GM23248 (cell line): ENCODE measurements around the gene GJB4. TPM values are rescaled to one million over a fixed set of nuclear protein-coding genes. Genes with fewer than 3 reads are reported as not detected.

Experiments
- DNase-seq: peaks from one replicate; pipeline ENCODE4 v3.0.0-alpha.2; 2015
- H2AFZ ChIP-seq: fragments of 200-600 bp; sonication (generic); 2 replicates; pipeline ENCODE4 v1.6.1; 2016; ENCODE audit warnings: antibody characterized with exemption
- H3F3A ChIP-seq: fragments of 200-600 bp; sonication (generic); 2 replicates; pipeline ENCODE4 v1.6.1; 2016; ENCODE audit warnings: mild to moderate bottlenecking, antibody characterized with exemption, mixed run types; ENCODE audit not compliant: insufficient read depth
- H3K27ac ChIP-seq: fragments of 200-600 bp; sonication (generic); 2 replicates; pipeline ENCODE4 v1.5.1; 2016; ENCODE audit warnings: mild to moderate bottlenecking
- H3K27me3 ChIP-seq: fragments of 200-600 bp; sonication (generic); replicated peaks from 2 replicates; pipeline ENCODE4 v1.6.1; 2016; ENCODE audit warnings: mild to moderate bottlenecking; ENCODE audit not compliant: insufficient read depth
- H3K36me3 ChIP-seq: fragments of 200-600 bp; sonication (generic); 2 replicates; pipeline ENCODE4 v1.6.1; 2016; ENCODE audit warnings: low read depth, mild to moderate bottlenecking
- H3K4me1 ChIP-seq: fragments of 200-600 bp; sonication (generic); 2 replicates; pipeline ENCODE4 v1.6.1; 2016; ENCODE audit warnings: mild to moderate bottlenecking; ENCODE audit not compliant: insufficient read depth
- H3K4me2 ChIP-seq: fragments of 200-600 bp; sonication (generic); one replicate; pipeline ENCODE4 v1.6.1; 2016; ENCODE audit warnings: mild to moderate bottlenecking; ENCODE audit not compliant: unreplicated experiment
- H3K4me3 ChIP-seq: fragments of 200-600 bp; sonication (generic); 2 replicates; pipeline ENCODE4 v1.5.1; 2016; ENCODE audit warnings: mild to moderate bottlenecking
- H3K79me2 ChIP-seq: fragments of 200-600 bp; sonication (generic); 2 replicates; pipeline ENCODE4 v1.6.1; 2016; ENCODE audit warnings: mild to moderate bottlenecking; ENCODE audit not compliant: insufficient read depth
- H3K9ac ChIP-seq: fragments of 200-600 bp; sonication (generic); 2 replicates; pipeline ENCODE4 v1.6.1; 2016; ENCODE audit warnings: mild to moderate bottlenecking
- H3K9me2 ChIP-seq: fragments of 200-600 bp; sonication (generic); 2 replicates; pipeline ENCODE4 v1.6.1; 2016; ENCODE audit warnings: mixed run types, mild to moderate bottlenecking, moderate library complexity; ENCODE audit not compliant: insufficient read depth
- H3K9me3 ChIP-seq: fragments of 200-600 bp; sonication (generic); one replicate; pipeline ENCODE4 v1.6.1; 2017; ENCODE audit warnings: low read depth
- H4K20me1 ChIP-seq: fragments of 200-600 bp; sonication (generic); 2 replicates; pipeline ENCODE4 v1.6.0; 2016; ENCODE audit not compliant: insufficient read depth
- EZH2 ChIP-seq: fragments of 200-600 bp; sonication (generic); IDR thresholded peaks from 2 replicates; pipeline ENCODE4 v1.6.1; 2018; ENCODE audit warnings: antibody characterized with exemption, mild to moderate bottlenecking; ENCODE audit not compliant: insufficient read depth, poor library complexity, severe bottlenecking
- EZH2phosphoT487 ChIP-seq: fragments of 200-600 bp; sonication (generic); IDR thresholded peaks from 2 replicates; pipeline ENCODE4 v1.6.1; 2018; ENCODE audit warnings: antibody characterized with exemption, moderate library complexity, mild to moderate bottlenecking, low read depth; ENCODE audit not compliant: insufficient read depth
- WGBS, 2 experiments: methylation state at CpG; one replicate each; pipeline ENCODE4 v1.1.6; 2015 to 2017; ENCODE audit warnings: low lambda C conversion rate in 2 of 2, low coverage in 1 of 2; ENCODE audit errors: missing lambda C conversion rate in 2 of 2; 5-methylcytosine and 5-hydroxymethylcytosine counted together
- in situ Hi-C: fragments of 300-500 bp; cut with MboI; formaldehyde crosslinking; loops from 2 replicates; pipeline ENCODE4 v1.15.0; 2020
- polyA plus RNA-seq: library from polyadenylated mRNA; unstranded; fragments of >200 nt; fragmentation: Nextera tagmentation; extraction: Ambion mirVana; gene quantifications from 2 replicates; pipeline ENCODE4 v1.2.1, GENCODE V29; 2016
- total RNA-seq: library from RNA; depleted of rRNA; stranded (reverse); fragments of >200 nt; shearing (Covaris generic); gene quantifications from 2 replicates; pipeline ENCODE4 v1.2.3, GENCODE V29; 2014

Gene GJB4
- total and polyA plus RNA-seq, 2 experiments from 2014 or later: not detected

GRCh38 chr1:34776911-34777310, 17.4 kb downstream of the GJB4 start:
- H3K9me2 ChIP-seq: no peaks in the 10 kb centered on the region
- no peak overlapping the region for H3K9ac ChIP-seq
- H4K20me1 ChIP-seq: no peaks in the 10 kb centered on the region
- no peaks in the 10 kb centered on the region for H3K9me3 ChIP-seq
- H3K27me3 ChIP-seq: peaks cover 35% of the 10 kb centered on the region
- DNase-seq: no peak
- H2AFZ ChIP-seq: no peak overlapping the region
- in situ Hi-C loops: no loop called here
- WGBS, 2 experiments: 27 to 35% methylated on average over 3 of the region's 3 CpGs
- no peak overlapping the region for H3K4me3 ChIP-seq
- no peak overlapping the region for H3K4me2 ChIP-seq
- TF ChIP-seq EZH2 (no peak), EZH2phosphoT487 (no peak)
- H3K4me1 ChIP-seq: no peaks in the 10 kb centered on the region
- no peak overlapping the region for H3K27ac ChIP-seq
- no peaks in the 10 kb centered on the region for H3K79me2 ChIP-seq
- peaks cover 6% of the 10 kb centered on the region; the same call in 1 of the 2 replicates for H3F3A ChIP-seq
- no peaks in the 10 kb centered on the region for H3K36me3 ChIP-seq

- in situ Hi-C loops: no loop called here
- WGBS, 2 experiments: 29 to 45% methylated on average over 6 to 10 of the region's 10 CpGs
- H3K4me3 ChIP-seq: no peak overlapping the region
These were observed 18.2 kb downstream of the GJB4 start for GRCh38 chr1:34777519-34778321.

GRCh38 chr1:34778381-34778780, 18.8 kb downstream of the GJB4 start:
- Histone ChIP-seq H3K27me3 (peaks cover 39% of the 10 kb centered on the region), H3K4me2 (no peak overlapping the region), H3K79me2 (no peaks in the 10 kb centered on the region), H3K4me3 (no peak overlapping the region), H2AFZ (no peak overlapping the region), H3K36me3 (no peaks in the 10 kb centered on the region), H3F3A (peaks cover 6% of the 10 kb centered on the region; the same call in 1 of the 2 replicates), H3K4me1 (no peaks in the 10 kb centered on the region), H3K9me2 (no peaks in the 10 kb centered on the region), H3K9me3 (no peaks in the 10 kb centered on the region), H3K9ac (no peak overlapping the region), H3K27ac (no peak overlapping the region), H4K20me1 (no peaks in the 10 kb centered on the region)
- TF ChIP-seq EZH2phosphoT487 (no peak), EZH2 (no peak)
- no peak for DNase-seq
- 55 to 59% methylated on average over 6 of the region's 6 CpGs for whole genome bisulfite sequencing, 2 experiments
- in situ Hi-C loops: no loop called here

More at GRCh38 chr1:34777519-34778321, 18.2 kb downstream of the GJB4 start:
- TF ChIP-seq EZH2 (no peak), EZH2phosphoT487 (no peak)
- no peaks in the 10 kb centered on the region for H4K20me1 ChIP-seq
- H3K9ac ChIP-seq: no peak overlapping the region
- H3K36me3 ChIP-seq: no peaks in the 10 kb centered on the region
- H3F3A ChIP-seq: peaks cover 6% of the 10 kb centered on the region; the same call in 1 of the 2 replicates
- no peaks in the 10 kb centered on the region for H3K79me2 ChIP-seq
- no peak overlapping the region for H2AFZ ChIP-seq
- DNase-seq: no peak
- no peak overlapping the region for H3K4me2 ChIP-seq
- H3K9me2 ChIP-seq: no peaks in the 10 kb centered on the region
- no peaks in the 10 kb centered on the region for H3K4me1 ChIP-seq
- H3K27ac ChIP-seq: no peak overlapping the region
- H3K9me3 ChIP-seq: no peaks in the 10 kb centered on the region
- H3K27me3 ChIP-seq: peaks cover 39% of the 10 kb centered on the region

- WGBS, 2 experiments: 62 to 69% methylated on average over 5 of the region's 5 CpGs
- Histone ChIP-seq H3K9me2 (no peaks in the 10 kb centered on the region), H3K27me3 (peaks cover 39% of the 10 kb centered on the region), H2AFZ (no peak overlapping the region), H3K4me3 (no peak overlapping the region), H3K9ac (no peak overlapping the region), H3K36me3 (no peaks in the 10 kb centered on the region), H4K20me1 (no peaks in the 10 kb centered on the region), H3K4me2 (no peak overlapping the region), H3K4me1 (0 out of 2 replicates have a peak, but pooled peaks cover 4% of the 10 kb centered on the region), H3K27ac (no peak overlapping the region), H3F3A (peaks cover 6% of the 10 kb centered on the region; the same call in 1 of the 2 replicates), H3K9me3 (no peaks in the 10 kb centered on the region), H3K79me2 (no peaks in the 10 kb centered on the region)
- no peak for DNase-seq
- no peak for TF ChIP-seq EZH2phosphoT487
- TF ChIP-seq EZH2: no peak
- in situ Hi-C loops: no loop called here
These were observed 19.5 kb downstream of the GJB4 start for GRCh38 chr1:34779005-34779404.
